ENCODE data around the gene MTRFR.
A peak's percentile ranks its signal among the peaks of the same experiment; 100 is the strongest.
"Not testable (repeated sequence)": the region's sequence is repeated elsewhere in the genome, so short reads cannot be mapped to it uniquely, and the experiment has no call there.

MTRFR gene
- 23.3 to 40.3 (median 24.9) reads per million in 3 donors for total RNA-seq

DNA sequence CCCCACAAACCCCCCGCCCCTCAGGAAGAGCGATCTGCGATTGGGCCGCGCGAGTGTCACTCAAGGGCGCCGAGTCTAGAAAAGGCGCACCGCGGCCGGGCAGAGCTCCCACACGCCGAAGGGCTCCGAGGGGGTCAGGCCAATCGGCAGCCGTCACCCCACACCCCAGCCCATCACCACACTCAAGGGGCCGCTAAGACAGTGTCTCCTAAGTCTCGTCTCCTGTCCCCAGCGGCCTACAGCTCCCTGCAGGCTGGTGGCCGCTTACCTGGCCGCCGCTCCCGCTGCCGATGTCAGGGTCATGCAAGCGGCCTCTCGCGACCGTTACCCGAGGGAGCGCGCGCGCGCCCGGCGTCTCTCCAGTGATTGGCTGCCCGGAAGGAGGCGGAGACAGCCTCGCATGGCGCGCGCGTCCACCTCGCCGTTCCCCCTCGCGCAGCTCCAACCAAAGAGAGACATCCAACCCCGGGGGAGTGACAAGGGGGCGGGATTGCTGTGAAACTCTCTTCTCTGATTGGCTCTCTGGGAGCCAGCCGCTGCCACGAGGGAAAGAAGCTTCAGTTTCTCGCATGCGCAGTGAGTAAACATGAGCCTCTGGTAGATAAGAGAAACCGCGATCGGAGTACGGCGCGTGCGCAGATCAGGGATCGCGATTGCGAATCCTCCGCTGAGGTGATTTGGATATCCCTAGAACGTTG is at the start of gene MTRFR, which contains the start of gene MPHOSPH9:
Gene MTRFR, plus strand, starts transcription at position 630 of the 698 bp plus-strand sequence. CDS start 20,239 bp downstream, outside the sequence.
Gene MPHOSPH9, minus strand, starts transcription at position 335 of the 698 bp plus-strand sequence. CDS start 2,777 bp downstream, outside the sequence.
- Histone ChIP-seq H3K36me3 (ENCODE audit: control insufficient read depth, insufficient read depth, low read length) (no peaks in the 10 kb centered on the region), H3K9me3 (ENCODE audit: control insufficient read depth, low read length) (no peaks in the 10 kb centered on the region), H3K4me1 (ENCODE audit: control insufficient read depth, insufficient read depth, low read length, poor library complexity, severe bottlenecking) (peaks cover 18% of the 10 kb centered on the region), H3K27ac (ENCODE audit: insufficient read depth, low read length, poor library complexity, severe bottlenecking) (peak within 1 kb of the TSS; percentile 91), H3K4me3 (ENCODE audit: insufficient read depth, low read depth, low read length, poor library complexity, severe bottlenecking) (peak within 1 kb of the TSS; percentile 76), H3K27me3 (replicated peaks; ENCODE audit: control insufficient read depth, insufficient read depth, low read length, poor library complexity, severe bottlenecking) (no peaks in the 10 kb centered on the region)
- DNase-seq = peak; percentile 98 to 99 (median 99)

DNA sequence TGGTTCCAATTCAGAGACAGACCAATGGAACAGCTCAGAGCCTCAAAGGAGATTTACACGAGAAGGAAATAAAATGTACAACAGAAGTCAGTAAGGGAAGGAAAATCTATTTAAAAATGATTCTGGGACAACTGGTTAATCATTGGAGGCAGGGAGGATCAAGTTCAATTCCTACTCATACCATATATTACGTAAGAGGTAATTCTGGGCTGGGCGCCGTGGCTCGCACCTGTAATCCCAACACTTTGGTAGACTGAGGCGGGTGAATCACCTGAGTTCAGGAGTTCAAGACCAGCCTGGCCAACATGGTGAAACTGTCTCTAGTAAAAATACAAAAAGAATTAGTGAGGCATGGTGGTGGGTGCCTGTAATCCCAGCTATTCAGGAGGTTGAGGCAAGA is 45.6 kb upstream of the MTRFR start:
- DNase-seq = no peak
- no peak overlapping the region for H3K27ac ChIP-seq (ENCODE audit: insufficient read depth, low read length, poor library complexity, severe bottlenecking)
- no peaks in the 10 kb centered on the region for H3K27me3 ChIP-seq (replicated peaks; ENCODE audit: control insufficient read depth, insufficient read depth, low read length, poor library complexity, severe bottlenecking)
- no peak overlapping the region for H3K4me3 ChIP-seq (ENCODE audit: insufficient read depth, low read depth, low read length, poor library complexity, severe bottlenecking)
- no peaks in the 10 kb centered on the region for H3K9me3 ChIP-seq (ENCODE audit: control insufficient read depth, low read length)
- H3K36me3 ChIP-seq (ENCODE audit: control insufficient read depth, insufficient read depth, low read length) = peaks cover 18% of the 10 kb centered on the region
- H3K4me1 ChIP-seq (ENCODE audit: control insufficient read depth, insufficient read depth, low read length, poor library complexity, severe bottlenecking) = no peaks in the 10 kb centered on the region

GRCh38 chr12:123199936-123200335 is 33.3 kb upstream of the MTRFR start:
- Histone ChIP-seq H3K4me1 (ENCODE audit: control insufficient read depth, insufficient read depth, low read length, poor library complexity, severe bottlenecking) (no peaks in the 10 kb centered on the region), H3K9me3 (ENCODE audit: control insufficient read depth, low read length) (no peaks in the 10 kb centered on the region), H3K4me3 (ENCODE audit: insufficient read depth, low read depth, low read length, poor library complexity, severe bottlenecking) (no peak overlapping the region), H3K36me3 (ENCODE audit: control insufficient read depth, insufficient read depth, low read length) (peaks cover 15% of the 10 kb centered on the region), H3K27ac (ENCODE audit: insufficient read depth, low read length, poor library complexity, severe bottlenecking) (no peak overlapping the region), H3K27me3 (replicated peaks; ENCODE audit: control insufficient read depth, insufficient read depth, low read length, poor library complexity, severe bottlenecking) (no peaks in the 10 kb centered on the region)
- no peak for DNase-seq

DNA sequence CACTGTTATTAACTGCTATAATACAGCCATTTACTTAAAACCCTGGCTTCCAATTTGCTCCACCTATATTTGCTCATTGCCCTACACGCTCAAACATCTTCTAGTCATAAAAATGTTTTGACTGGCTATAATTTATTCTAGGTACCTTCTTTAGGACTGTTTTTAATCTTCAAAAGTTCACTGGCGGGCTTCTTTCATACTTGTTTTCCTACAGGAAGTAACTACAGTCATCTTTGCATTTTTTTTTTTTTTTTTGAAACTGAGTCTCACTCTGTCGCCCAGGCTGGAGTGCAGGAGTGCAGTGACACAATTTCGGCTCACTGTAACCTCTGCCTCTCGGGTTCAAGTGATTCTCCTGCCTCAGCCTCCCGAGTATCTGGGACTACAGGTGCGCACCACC is 32.8 kb upstream of the MTRFR start:
- Histone ChIP-seq H3K36me3 (ENCODE audit: control insufficient read depth, insufficient read depth, low read length) (peaks cover 20% of the 10 kb centered on the region), H3K27ac (ENCODE audit: insufficient read depth, low read length, poor library complexity, severe bottlenecking) (no peak overlapping the region)
- DNase-seq = no peak

DNA sequence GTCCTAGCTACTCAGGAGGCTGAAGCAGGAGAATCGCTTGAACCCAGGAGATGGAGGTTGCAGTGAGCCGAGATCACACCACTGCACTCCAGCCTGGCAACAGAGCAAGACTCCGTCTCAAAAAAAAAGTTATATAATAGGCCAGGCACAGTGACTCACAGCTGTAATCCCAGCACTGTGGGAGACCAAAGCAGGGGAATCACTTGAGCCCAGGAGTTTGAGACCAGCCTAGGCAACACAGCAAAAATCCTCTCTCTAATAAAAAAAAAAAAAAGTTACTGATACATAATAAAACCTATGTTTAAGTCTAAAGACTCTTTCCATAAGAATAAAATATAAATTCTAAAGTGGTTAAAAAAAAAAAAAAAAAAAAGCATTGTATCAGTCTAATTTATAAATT is 26.4 kb upstream of the MTRFR start:
- H3K36me3 ChIP-seq (ENCODE audit: control insufficient read depth, insufficient read depth, low read length) = peaks cover 41% of the 10 kb centered on the region
- not testable (repeated sequence) for DNase-seq; H3K27ac ChIP-seq (ENCODE audit: insufficient read depth, low read length, poor library complexity, severe bottlenecking)

More for the DNA sequence above, 32.8 kb upstream of the MTRFR start:
- H3K4me1 ChIP-seq (ENCODE audit: control insufficient read depth, insufficient read depth, low read length, poor library complexity, severe bottlenecking) = no peaks in the 10 kb centered on the region
- no peaks in the 10 kb centered on the region for H3K27me3 ChIP-seq (replicated peaks; ENCODE audit: control insufficient read depth, insufficient read depth, low read length, poor library complexity, severe bottlenecking)
- H3K9me3 ChIP-seq (ENCODE audit: control insufficient read depth, low read length) = no peaks in the 10 kb centered on the region
- no peak overlapping the region for H3K4me3 ChIP-seq (ENCODE audit: insufficient read depth, low read depth, low read length, poor library complexity, severe bottlenecking)

GRCh38 chr12:123207815-123208214 is 25.4 kb upstream of the MTRFR start:
- DNase-seq; H3K4me3 ChIP-seq (ENCODE audit: insufficient read depth, low read depth, low read length, poor library complexity, severe bottlenecking); H3K4me1 ChIP-seq (ENCODE audit: control insufficient read depth, insufficient read depth, low read length, poor library complexity, severe bottlenecking); H3K27me3 ChIP-seq (replicated peaks; ENCODE audit: control insufficient read depth, insufficient read depth, low read length, poor library complexity, severe bottlenecking); H3K9me3 ChIP-seq (ENCODE audit: control insufficient read depth, low read length); H3K27ac ChIP-seq (ENCODE audit: insufficient read depth, low read length, poor library complexity, severe bottlenecking): not testable (repeated sequence)
- peaks cover 37% of the 10 kb centered on the region for H3K36me3 ChIP-seq (ENCODE audit: control insufficient read depth, insufficient read depth, low read length)

More for the DNA sequence above, 26.4 kb upstream of the MTRFR start:
- not testable (repeated sequence) for H3K27me3 ChIP-seq (replicated peaks; ENCODE audit: control insufficient read depth, insufficient read depth, low read length, poor library complexity, severe bottlenecking); H3K4me3 ChIP-seq (ENCODE audit: insufficient read depth, low read depth, low read length, poor library complexity, severe bottlenecking); H3K9me3 ChIP-seq (ENCODE audit: control insufficient read depth, low read length); H3K4me1 ChIP-seq (ENCODE audit: control insufficient read depth, insufficient read depth, low read length, poor library complexity, severe bottlenecking)

DNA sequence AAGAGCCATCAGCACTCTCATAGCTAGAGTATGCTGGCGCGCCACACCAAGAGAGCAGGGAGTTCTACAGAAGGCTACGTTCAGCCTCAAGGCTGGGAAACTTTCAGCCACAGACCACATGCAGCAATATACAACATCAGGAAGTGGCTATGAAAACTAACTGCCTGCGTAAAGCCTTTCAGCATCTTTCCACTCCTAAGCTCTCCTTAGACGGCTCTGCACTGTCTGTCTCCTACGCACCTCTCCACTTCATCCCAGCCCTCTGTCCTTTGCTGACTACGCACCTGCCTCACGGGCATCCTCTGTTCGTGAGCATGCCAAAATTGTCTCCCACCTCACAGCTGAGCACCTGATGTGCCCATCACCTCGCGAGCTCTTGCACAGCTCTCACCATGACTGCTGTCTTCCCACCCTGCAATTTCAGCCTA is 10.0 kb upstream of the MTRFR start:
- no peaks in the 10 kb centered on the region for H3K9me3 ChIP-seq (ENCODE audit: control insufficient read depth, low read length)
- peaks cover 18% of the 10 kb centered on the region for H3K36me3 ChIP-seq (ENCODE audit: control insufficient read depth, insufficient read depth, low read length)
- no peak overlapping the region for H3K4me3 ChIP-seq (ENCODE audit: insufficient read depth, low read depth, low read length, poor library complexity, severe bottlenecking)
- peaks cover 10% of the 10 kb centered on the region for H3K4me1 ChIP-seq (ENCODE audit: control insufficient read depth, insufficient read depth, low read length, poor library complexity, severe bottlenecking)
- H3K27me3 ChIP-seq (replicated peaks; ENCODE audit: control insufficient read depth, insufficient read depth, low read length, poor library complexity, severe bottlenecking) = no peaks in the 10 kb centered on the region
- peak overlapping the region; percentile 41 for H3K27ac ChIP-seq (ENCODE audit: insufficient read depth, low read length, poor library complexity, severe bottlenecking)
- peak; percentile 10 to 29 (median 24) for DNase-seq

DNA sequence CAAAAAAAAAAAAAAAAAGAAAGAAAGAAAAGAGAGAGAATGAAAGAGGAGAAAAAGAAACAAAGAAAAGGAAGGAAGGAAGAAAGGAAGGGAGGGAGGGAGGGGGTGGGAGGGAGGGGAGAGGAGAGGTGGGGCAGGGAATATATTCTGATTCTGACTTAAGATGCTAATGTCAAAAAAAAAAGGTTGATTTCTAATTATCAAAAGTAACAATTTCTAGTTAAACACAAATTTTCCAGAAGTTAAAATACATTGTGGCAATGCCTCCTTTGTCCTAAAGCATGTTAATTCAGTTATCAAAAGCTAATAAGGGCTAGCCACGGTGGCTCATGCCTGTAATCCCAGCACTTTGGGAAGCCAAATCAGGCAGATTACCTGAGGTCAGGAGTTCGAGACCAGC is 7.8 kb upstream of the MTRFR start:
- Histone ChIP-seq H3K4me3 (ENCODE audit: insufficient read depth, low read depth, low read length, poor library complexity, severe bottlenecking) (no peak overlapping the region), H3K36me3 (ENCODE audit: control insufficient read depth, insufficient read depth, low read length) (peaks cover 12% of the 10 kb centered on the region), H3K4me1 (ENCODE audit: control insufficient read depth, insufficient read depth, low read length, poor library complexity, severe bottlenecking) (peaks cover 10% of the 10 kb centered on the region), H3K27ac (ENCODE audit: insufficient read depth, low read length, poor library complexity, severe bottlenecking) (no peak overlapping the region), H3K9me3 (ENCODE audit: control insufficient read depth, low read length) (no peaks in the 10 kb centered on the region), H3K27me3 (replicated peaks; ENCODE audit: control insufficient read depth, insufficient read depth, low read length, poor library complexity, severe bottlenecking) (no peaks in the 10 kb centered on the region)
- no peak for DNase-seq

DNA sequence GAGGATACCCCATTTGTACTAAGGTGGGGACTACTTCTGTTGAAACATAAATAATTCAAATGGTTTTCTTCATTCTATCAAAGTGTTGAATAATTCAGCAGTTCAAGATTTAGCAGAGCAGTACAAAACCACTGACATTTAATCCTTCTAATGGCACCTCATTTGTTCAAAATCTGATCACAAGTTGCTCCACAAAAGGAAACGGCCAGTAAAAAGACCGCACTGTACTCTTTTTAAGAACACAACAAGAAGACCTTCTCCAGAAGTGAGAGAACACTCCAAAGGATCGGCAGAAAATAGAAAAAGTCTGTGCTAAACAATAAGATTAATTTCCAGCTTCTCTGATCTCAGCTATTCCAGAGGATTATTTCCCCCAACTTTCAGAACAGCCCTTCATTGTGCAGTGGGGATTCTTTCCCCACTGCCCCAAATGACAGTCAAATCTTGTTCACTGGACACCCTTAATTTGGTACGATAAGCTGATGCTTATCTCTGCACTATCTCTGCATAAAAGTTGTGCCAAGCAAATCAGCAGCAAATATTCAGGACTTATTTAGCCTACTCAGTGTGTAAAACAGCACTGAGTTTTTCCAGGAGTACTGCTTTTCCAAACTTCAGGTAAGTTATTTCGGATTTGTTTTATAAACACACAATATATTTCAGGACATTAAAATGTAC is 5.5 kb upstream of the MTRFR start:
- Histone ChIP-seq H3K4me1 (ENCODE audit: control insufficient read depth, insufficient read depth, low read length, poor library complexity, severe bottlenecking) (peaks cover 18% of the 10 kb centered on the region), H3K36me3 (ENCODE audit: control insufficient read depth, insufficient read depth, low read length) (no peaks in the 10 kb centered on the region), H3K27ac (ENCODE audit: insufficient read depth, low read length, poor library complexity, severe bottlenecking) (no peak overlapping the region), H3K4me3 (ENCODE audit: insufficient read depth, low read depth, low read length, poor library complexity, severe bottlenecking) (no peak overlapping the region), H3K9me3 (ENCODE audit: control insufficient read depth, low read length) (no peaks in the 10 kb centered on the region), H3K27me3 (replicated peaks; ENCODE audit: control insufficient read depth, insufficient read depth, low read length, poor library complexity, severe bottlenecking) (no peaks in the 10 kb centered on the region)
- DNase-seq = no peak

- Histone ChIP-seq H3K27me3 (replicated peaks; ENCODE audit: control insufficient read depth, insufficient read depth, low read length, poor library complexity, severe bottlenecking) (no peaks in the 10 kb centered on the region), H3K27ac (ENCODE audit: insufficient read depth, low read length, poor library complexity, severe bottlenecking) (peak overlapping the region; percentile 42), H3K9me3 (ENCODE audit: control insufficient read depth, low read length) (no peaks in the 10 kb centered on the region), H3K4me1 (ENCODE audit: control insufficient read depth, insufficient read depth, low read length, poor library complexity, severe bottlenecking) (peaks cover 11% of the 10 kb centered on the region), H3K4me3 (ENCODE audit: insufficient read depth, low read depth, low read length, poor library complexity, severe bottlenecking) (peak overlapping the region; percentile 14), H3K36me3 (ENCODE audit: control insufficient read depth, insufficient read depth, low read length) (no peaks in the 10 kb centered on the region)
- no peak for DNase-seq
Measured at GRCh38 chr12:123229051-123229450, 4.2 kb upstream of the MTRFR start.
